IPS DF 19.7 (cell line): ENCODE measurements around the gene SEC16A.
"Not testable (repeated sequence)": the region's sequence is repeated elsewhere in the genome, so short reads cannot be mapped to it uniquely, and the experiment has no call there.

Experiments
- DNase-seq: peaks from one replicate; pipeline ENCODE4 v3.0.0-alpha.2; 2013; ENCODE audit warnings: low read depth, low spot score

SEC16A gene

GRCh38 chr9:136423432-136424146 is 59.3 kb downstream of the SEC16A start:
- no peak for DNase-seq

GRCh38 chr9:136422876-136423275 is 60.0 kb downstream of the SEC16A start:
- no peak for DNase-seq

GRCh38 chr9:136421791-136422190 is 61.0 kb downstream of the SEC16A start:
- no peak for DNase-seq

- no peak for DNase-seq
Measured at GRCh38 chr9:136419092-136419420, 63.8 kb downstream of the SEC16A start.

GRCh38 chr9:136418182-136419091 is 64.4 kb downstream of the SEC16A start:
- DNase-seq, result no peak

- DNase-seq, result no peak
Measured at GRCh38 chr9:136416914-136417313, 65.9 kb downstream of the SEC16A start.

- DNase-seq, result no peak
Measured at GRCh38 chr9:136416427-136416826, 66.4 kb downstream of the SEC16A start.

- DNase-seq, result no peak
Measured at GRCh38 chr9:136412962-136413361, 69.9 kb downstream of the SEC16A start.

- no peak for DNase-seq
Measured at GRCh38 chr9:136411378-136411777, 71.5 kb downstream of the SEC16A start.

GRCh38 chr9:136410500-136411287 is 72.1 kb downstream of the SEC16A start, which contains the start of the genes ENTR1 and PMPCA:
TSS of gene ENTR1 (minus strand) at chr9:136410614. CDS start at chr9:136410397, 217 bp downstream.
TSS of gene PMPCA (plus strand) at chr9:136410658. CDS start at chr9:136410669, 11 bp downstream.
- DNase-seq, result peak; percentile 48

GRCh38 chr9:136409557-136410455 is 73.0 kb downstream of the SEC16A start:
- DNase-seq, result no peak

- DNase-seq, result no peak
Measured at GRCh38 chr9:136407911-136408310, 74.9 kb downstream of the SEC16A start.

GRCh38 chr9:136407061-136407460 is 75.8 kb downstream of the SEC16A start:
- DNase-seq, result not testable (repeated sequence)

GRCh38 chr9:136405904-136406303 is 76.9 kb downstream of the SEC16A start:
- not testable (repeated sequence) for DNase-seq

- no peak for DNase-seq
Measured at GRCh38 chr9:136405481-136405880, 77.4 kb downstream of the SEC16A start.

GRCh38 chr9:136404801-136405136 is 78.1 kb downstream of the SEC16A start:
- DNase-seq, result no peak

GRCh38 chr9:136403915-136404800 is 78.7 kb downstream of the SEC16A start:
- DNase-seq, result no peak

- no peak for DNase-seq
Measured at GRCh38 chr9:136403538-136403914, 79.3 kb downstream of the SEC16A start.

- DNase-seq, result no peak
Measured at GRCh38 chr9:136402067-136402466, 80.8 kb downstream of the SEC16A start.
